Adrenal gland (tissue), 12 donors: ENCODE data around the gene SCG2. TPM values are rescaled to one million over a fixed set of nuclear protein-coding genes. Genes with fewer than 3 reads are reported as not detected.

Experiments used
- DNase-seq, 7 donors: peaks; one replicate each; pipeline ENCODE4 v3.0.0-alpha.2; 2019 to 2020
- H3K27ac ChIP-seq, 5 donors: fragments of 200-600 bp; sonication (generic) in 4 of 5; 1 replicate in 3 of 5; 2 replicates in 2 of 5; pipeline versions ENCODE4 v1.5.1 to v1.8.0; 2016 to 2020; ENCODE audit warnings: mild to moderate bottlenecking in 1 of 5
- H3K27me3 ChIP-seq: fragments of 200-600 bp; 2 replicates; pipeline ENCODE4 v1.8.0; 2021
- H3K36me3 ChIP-seq, 2 donors: fragments of 200-600 bp; replicated peaks in 1 of 2; 1 replicate in 1 of 2; 2 replicates in 1 of 2; pipeline versions ENCODE4 v1.5.1 to v1.8.0; 2018 to 2022
- H3K4me1 ChIP-seq, 2 donors: fragments of 200-600 bp; replicated peaks in 1 of 2; 1 replicate in 1 of 2; 2 replicates in 1 of 2; pipeline versions ENCODE4 v1.5.1 to v1.8.0; 2018 to 2021
- H3K4me3 ChIP-seq, 4 donors: fragments of 200-600 bp; sonication (generic) in 3 of 4; one replicate each; pipeline ENCODE4 v1.5.1; 2016 to 2018
- H3K9me3 ChIP-seq, 3 donors: fragments of 200-600 bp; sonication (generic) in 1 of 3; replicated peaks in 1 of 3; 1 replicate in 2 of 3; 2 replicates in 1 of 3; pipeline versions ENCODE4 v1.5.1 to v1.8.0; 2016 to 2021
- CTCF ChIP-seq, 6 experiments: fragments of 450-650 bp in 4 of 6; fragments of 200-600 bp in 2 of 6; sonication (generic) in 1 of 6; IDR thresholded peaks; 1 replicate in 5 of 6; 2 replicates in 1 of 6; pipeline versions ENCODE4 v1.5.1 to v1.8.0; 2016 to 2021; ENCODE audit warnings: antibody characterized with exemption in 6 of 6, mild to moderate bottlenecking in 2 of 6, moderate library complexity in 1 of 6
- POLR2A ChIP-seq, 2 donors: fragments of 450-650 bp; IDR thresholded peaks; one replicate each; pipeline ENCODE4 v1.6.1; 2017; ENCODE audit warnings: antibody characterized with exemption in 2 of 2, mild to moderate bottlenecking in 2 of 2, moderate library complexity in 1 of 2
- WGBS, 4 donors: extraction: QIAGEN DNeasy Blood & Tissue Kit in 2 of 4; methylation state at CpG; one replicate each; pipeline versions ENCODE4 v1.1.5 to v1.1.7; 2013 to 2017; 5-methylcytosine and 5-hydroxymethylcytosine counted together
- intact Hi-C, 2 donors: fragments of 100-400 bp; cut with DNase I; formaldehyde crosslinking; loops; one replicate each; pipeline versions ENCODE4 v1.14.1 to v1.15.0; 2022 to 2023
- polyA plus RNA-seq, 3 donors: library from polyadenylated mRNA; stranded (reverse); fragments of 200-250 nt in 2 of 3; fragments of 350-450 nt in 1 of 3; fragmentation: Illumina TruSeq in 1 of 3; extraction: RNeasy Lipid Tissue Mini Kit (QIAGEN cat#74804) in 1 of 3; gene quantifications; one replicate each; pipeline ENCODE4 v1.2.3, GENCODE V29; 2013 to 2014
- total RNA-seq, 9 donors: library from RNA; depleted of rRNA in 4 of 9; stranded (reverse); fragments of >200 nt in 4 of 9; fragments of 120-200 nt in 1 of 9; fragmentation: NEBNext Ultra II Directional in 1 of 9; extraction: Animal tissue kit (Norgen Biotek cat#: 25700) in 1 of 9; gene quantifications; one replicate each; pipeline versions ENCODE4 v1.1.0 to v1.2.4, GENCODE V29; 2013 to 2023
- donor health status: healthy with polysubstance abuse.
- donor health status: Bipolar disorder and iron deficiency.
- donor health status: DM: yes; HTN: yes; CAD: no.
- donor health status: DM: no; HTN: no; CAD: no.
- donor health status: DM: no; HTN: no; CAD: no.
- donor health status: DM: yes; HTN: yes; CAD: no.

Gene SCG2
- total and polyA plus RNA-seq, 12 donors = 0.29 to 688 (median 37.1) TPM; not detected in 1

DNA sequence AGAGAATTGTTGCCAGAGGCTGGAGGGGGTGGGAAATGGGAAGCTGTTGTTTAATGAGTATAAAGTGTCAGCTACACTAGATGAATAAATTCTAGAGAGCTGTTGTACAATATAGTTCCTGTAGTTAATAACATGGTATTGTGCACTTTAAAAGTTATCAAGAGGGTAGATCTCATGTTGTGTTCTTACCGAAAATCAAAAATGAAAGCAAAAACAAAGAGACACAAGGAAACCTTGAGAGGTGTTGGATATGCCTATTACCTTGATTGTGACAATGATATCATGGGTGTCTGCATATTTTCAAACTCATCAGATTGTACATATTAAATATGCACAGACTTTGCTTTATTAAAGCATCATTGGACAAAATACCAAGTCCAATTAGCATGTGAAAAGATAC, 43.2 kb downstream of the SCG2 start:
- intact Hi-C loops = no loop called here
- DNase-seq = no peak
- TF ChIP-seq CTCF (IDR thresholded peaks at IDR 0.05) (no peak), POLR2A (IDR thresholded peaks at IDR 0.05) (no peak)
- no peak overlapping the region for H3K4me3 ChIP-seq
- no peaks in the 10 kb centered on the region for H3K36me3 ChIP-seq
- no peaks in the 10 kb centered on the region for H3K4me1 ChIP-seq
- 32 to 51% (median 37%) methylated on average over 1 of the region's 1 CpG for WGBS, 4 donors
- H3K9me3 ChIP-seq = peaks cover 0 to 6% (median 0%) of the 10 kb centered on the region in 3 donors
- no peak overlapping the region for H3K27ac ChIP-seq
- no peaks in the 10 kb centered on the region for H3K27me3 ChIP-seq

- H3K36me3 ChIP-seq = no peaks in the 10 kb centered on the region
- DNase-seq = no peak
- 72 to 89% (median 82%) methylated on average over 3 of the region's 3 CpGs for WGBS, 4 donors
- H3K4me1 ChIP-seq = no peaks in the 10 kb centered on the region
- H3K9me3 ChIP-seq = peaks cover 0 to under 1% (median 0%) of the 10 kb centered on the region in 3 donors
- TF ChIP-seq CTCF (IDR thresholded peaks at IDR 0.05) = no peak
- no peak for TF ChIP-seq POLR2A (IDR thresholded peaks at IDR 0.05)
- no peak overlapping the region for H3K4me3 ChIP-seq
- no peak overlapping the region for H3K27ac ChIP-seq
- no peaks in the 10 kb centered on the region for H3K27me3 ChIP-seq
- intact Hi-C loops = no loop called here
Measured at GRCh38 chr2:223554923-223555322, 47.2 kb downstream of the SCG2 start.

- no peak for TF ChIP-seq CTCF (IDR thresholded peaks at IDR 0.05)
- TF ChIP-seq POLR2A (IDR thresholded peaks at IDR 0.05) = no peak
- intact Hi-C loops = no loop called here
Measured at GRCh38 chr2:223549215-223549614, 52.9 kb downstream of the SCG2 start.

DNA sequence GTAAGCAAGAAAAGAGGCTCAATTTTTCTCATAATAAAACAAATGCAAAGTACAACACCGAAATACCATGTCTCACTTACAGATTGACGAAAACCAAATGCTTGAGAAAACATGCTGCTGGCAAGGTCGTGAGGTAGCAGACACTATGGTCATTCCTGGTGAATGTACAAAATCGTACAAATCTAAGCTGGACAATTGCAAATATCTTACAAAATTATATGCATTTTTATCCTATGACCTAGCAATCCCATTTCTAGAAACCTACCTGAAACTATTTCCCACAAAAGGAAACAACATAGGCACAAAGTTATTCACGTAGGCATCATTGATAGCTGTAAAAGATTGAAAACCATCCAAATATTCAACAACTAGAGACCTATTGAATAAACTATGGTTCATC, 54.0 kb downstream of the SCG2 start:
- no peak for DNase-seq
- no peaks in the 10 kb centered on the region for H3K36me3 ChIP-seq
- WGBS, 4 donors = 65 to 85% (median 70%) methylated on average over 5 of the region's 5 CpGs
- H3K27ac ChIP-seq = no peak overlapping the region
- no peaks in the 10 kb centered on the region for H3K9me3 ChIP-seq
- H3K4me3 ChIP-seq = no peak overlapping the region
- no peaks in the 10 kb centered on the region for H3K27me3 ChIP-seq
- H3K4me1 ChIP-seq = no peaks in the 10 kb centered on the region
- intact Hi-C loops = no loop called here
- TF ChIP-seq CTCF (IDR thresholded peaks at IDR 0.05) (no peak), POLR2A (IDR thresholded peaks at IDR 0.05) (no peak)

More at GRCh38 chr2:223549215-223549614, 52.9 kb downstream of the SCG2 start:
- Histone ChIP-seq H3K9me3 (no peaks in the 10 kb centered on the region), H3K4me1 (no peaks in the 10 kb centered on the region), H3K36me3 (no peaks in the 10 kb centered on the region), H3K27me3 (no peaks in the 10 kb centered on the region), H3K4me3 (no peak overlapping the region), H3K27ac (no peak overlapping the region)
- DNase-seq = no peak
- WGBS, 4 donors = 49 to 57% (median 53%) methylated on average over 8 of the region's 8 CpGs

Other genes with a start within 250 kb of the SCG2 start
- gene AP1S3, start 235.2 kb upstream of the SCG2 start, total RNA-seq = 1 to 10 TPM in 6 of 9 donors, under 1 TPM in 3; 0.24 to 6.2 (median 1.5) TPM
- gene AP1S3, start 235.2 kb upstream of the SCG2 start, polyA plus RNA-seq = 1 to 10 TPM in 2 of 3 donors, under 1 TPM in 1; 0.54 to 7.3 (median 1.1) TPM